HUES6 (cell line): ENCODE data around the gene DCAF17.

Experiments used
- H3K27ac ChIP-seq: 2 replicates; pipeline ENCODE4 v1.7.0; 2013; ENCODE audit warnings: low read depth, mild to moderate bottlenecking, low read length, inconsistent platforms
- H3K27me3 ChIP-seq: 2 replicates; pipeline ENCODE4 v1.6.1; 2013; ENCODE audit warnings: low read length; ENCODE audit not compliant: control insufficient read depth, insufficient read depth
- H3K36me3 ChIP-seq: 2 replicates; pipeline ENCODE4 v1.6.1; 2013; ENCODE audit warnings: low read length; ENCODE audit not compliant: control insufficient read depth, insufficient read depth
- H3K4me1 ChIP-seq: 2 replicates; pipeline ENCODE4 v1.6.1; 2013; ENCODE audit warnings: low read length; ENCODE audit not compliant: control insufficient read depth, insufficient read depth
- H3K4me3 ChIP-seq: 2 replicates; pipeline ENCODE4 v1.5.1; 2013; ENCODE audit warnings: low read depth, low read length
- H3K9ac ChIP-seq: one replicate; pipeline ENCODE4 v1.6.1; 2013; ENCODE audit warnings: mild to moderate bottlenecking, low read length
- H3K9me3 ChIP-seq: 2 replicates; pipeline ENCODE4 v1.6.1; 2013; ENCODE audit warnings: low read depth, low read length; ENCODE audit not compliant: control insufficient read depth, insufficient read depth

The DCAF17 gene, protein sequence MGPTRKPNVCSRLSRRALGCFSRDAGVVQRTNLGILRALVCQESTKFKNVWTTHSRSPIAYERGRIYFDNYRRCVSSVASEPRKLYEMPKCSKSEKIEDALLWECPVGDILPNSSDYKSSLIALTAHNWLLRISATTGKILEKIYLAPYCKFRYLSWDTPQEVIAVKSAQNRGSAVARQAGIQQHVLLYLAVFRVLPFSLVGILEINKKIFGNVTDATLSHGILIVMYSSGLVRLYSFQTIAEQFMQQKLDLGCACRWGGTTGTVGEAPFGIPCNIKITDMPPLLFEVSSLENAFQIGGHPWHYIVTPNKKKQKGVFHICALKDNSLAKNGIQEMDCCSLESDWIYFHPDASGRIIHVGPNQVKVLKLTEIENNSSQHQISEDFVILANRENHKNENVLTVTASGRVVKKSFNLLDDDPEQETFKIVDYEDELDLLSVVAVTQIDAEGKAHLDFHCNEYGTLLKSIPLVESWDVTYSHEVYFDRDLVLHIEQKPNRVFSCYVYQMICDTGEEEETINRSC

DNA sequence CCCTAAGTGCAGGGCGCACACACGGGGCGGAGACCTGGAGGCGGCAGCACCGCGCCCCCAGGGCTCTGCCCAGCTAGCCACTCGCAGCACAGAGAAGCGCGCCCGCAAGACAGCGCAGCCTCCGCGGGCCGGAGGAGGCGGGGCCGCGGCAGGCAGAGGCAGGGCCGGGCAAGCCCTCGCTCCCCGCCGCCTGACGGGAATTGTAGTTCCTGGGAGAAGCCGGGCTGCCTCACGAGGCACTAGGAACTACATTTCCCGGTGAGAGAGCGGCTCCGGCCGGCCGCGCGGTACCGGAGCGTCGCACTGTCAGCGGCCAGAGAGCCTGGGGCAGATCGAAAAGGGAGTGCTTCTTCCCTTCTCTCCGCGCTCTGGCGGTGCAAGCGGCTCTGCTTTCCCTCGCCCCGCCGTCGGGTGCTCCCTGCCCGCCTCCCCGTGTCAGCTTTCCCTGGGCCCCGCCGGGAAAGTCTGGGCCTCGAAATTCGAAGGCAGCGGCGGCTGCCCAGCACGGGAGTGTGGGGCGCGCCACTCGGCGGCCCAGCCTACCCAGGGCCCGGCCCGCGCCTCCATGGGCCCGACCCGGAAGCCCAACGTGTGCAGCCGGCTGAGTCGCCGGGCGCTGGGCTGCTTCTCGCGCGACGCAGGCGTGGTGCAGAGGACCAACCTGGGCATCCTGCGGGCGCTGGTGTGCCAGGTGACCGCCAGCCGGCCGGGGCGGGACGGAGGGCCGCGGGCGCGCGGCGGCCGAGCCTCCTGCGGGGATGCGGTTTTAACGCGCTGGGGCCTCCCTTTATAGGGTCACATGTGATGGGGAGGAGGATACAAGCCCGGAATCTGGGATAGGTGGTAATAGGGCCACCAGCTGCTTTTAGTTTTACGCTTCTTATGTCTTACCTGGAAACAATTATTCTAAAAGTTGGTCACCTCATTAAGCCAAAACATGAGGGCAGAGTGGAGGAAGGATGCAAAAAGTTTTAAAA, at the start of gene DCAF17:
DCAF17 (plus strand) TSS at position 214 of the 977 bp plus-strand sequence; CDS start at position 566, 352 bp downstream.
- Histone ChIP-seq H3K27ac (peak within 1 kb of the TSS; percentile 87), H3K4me3 (peak within 1 kb of the TSS; percentile 84), H3K9ac (peak within 1 kb of the TSS; percentile 87), H3K36me3 (peaks cover 36% of the 10 kb centered on the region), H3K9me3 (peaks cover 8% of the 10 kb centered on the region), H3K27me3 (no peaks in the 10 kb centered on the region), H3K4me1 (peaks cover 25% of the 10 kb centered on the region)

DNA sequence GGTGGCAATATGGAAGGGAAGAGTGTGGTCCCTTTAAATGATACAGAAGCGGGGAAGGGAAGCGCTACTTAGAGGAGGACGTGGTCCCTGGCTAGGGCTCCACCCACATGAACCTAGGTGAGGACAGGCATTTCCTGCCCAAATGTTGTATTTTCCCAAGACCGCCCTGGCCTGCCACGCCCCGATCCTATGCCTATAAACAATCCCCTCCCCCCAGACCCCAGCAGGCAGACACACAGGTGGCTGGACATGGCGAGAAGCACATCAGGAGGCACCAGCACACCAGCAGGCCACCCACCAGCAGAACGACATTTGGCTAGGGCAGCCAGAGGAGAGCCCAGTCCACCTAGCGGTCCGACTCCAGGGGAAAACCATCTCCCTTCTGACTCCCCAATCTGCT, 47.4 kb upstream of the DCAF17 start:
- Histone ChIP-seq H3K27me3 (no peaks in the 10 kb centered on the region), H3K36me3 (no peaks in the 10 kb centered on the region; the same call in 1 of the 2 replicates), H3K9me3 (peaks cover 3% of the 10 kb centered on the region; the same call in 1 of the 2 replicates), H3K4me1 (peaks cover 38% of the 10 kb centered on the region), H3K27ac (peak overlapping the region; percentile 36; the same call in 1 of the 2 replicates), H3K9ac (peak overlapping the region; percentile 38), H3K4me3 (peak overlapping the region; percentile 35)

DNA sequence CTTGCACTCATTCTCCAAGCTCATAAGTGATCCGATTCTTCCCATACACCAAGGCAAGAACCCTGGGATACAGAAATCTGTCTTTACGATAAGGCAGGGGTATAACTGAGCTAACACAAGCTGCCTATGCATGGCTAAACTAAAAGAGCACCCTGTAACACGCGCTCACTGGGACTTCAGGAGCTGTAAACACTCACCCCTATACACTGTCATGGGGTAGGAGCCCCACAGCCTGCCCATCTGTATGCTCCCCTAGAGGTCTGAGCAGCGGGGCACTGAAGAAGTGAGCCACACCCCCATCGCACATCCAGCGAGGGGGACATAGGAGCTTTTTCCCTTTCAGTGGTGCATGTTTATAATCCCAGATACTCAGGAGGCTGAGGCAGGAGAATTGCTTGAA, 47.0 kb upstream of the DCAF17 start:
- no peaks in the 10 kb centered on the region; the same call in 1 of the 2 replicates for H3K36me3 ChIP-seq
- H3K27ac ChIP-seq: peak overlapping the region; percentile 36; the same call in 1 of the 2 replicates
- H3K4me3 ChIP-seq: peak overlapping the region; percentile 35
- H3K9me3 ChIP-seq: 0 out of 2 replicates have a peak, but pooled peaks cover 3% of the 10 kb centered on the region
- H3K4me1 ChIP-seq: peaks cover 42% of the 10 kb centered on the region
- H3K27me3 ChIP-seq: no peaks in the 10 kb centered on the region
- H3K9ac ChIP-seq: peak overlapping the region; percentile 38

DNA sequence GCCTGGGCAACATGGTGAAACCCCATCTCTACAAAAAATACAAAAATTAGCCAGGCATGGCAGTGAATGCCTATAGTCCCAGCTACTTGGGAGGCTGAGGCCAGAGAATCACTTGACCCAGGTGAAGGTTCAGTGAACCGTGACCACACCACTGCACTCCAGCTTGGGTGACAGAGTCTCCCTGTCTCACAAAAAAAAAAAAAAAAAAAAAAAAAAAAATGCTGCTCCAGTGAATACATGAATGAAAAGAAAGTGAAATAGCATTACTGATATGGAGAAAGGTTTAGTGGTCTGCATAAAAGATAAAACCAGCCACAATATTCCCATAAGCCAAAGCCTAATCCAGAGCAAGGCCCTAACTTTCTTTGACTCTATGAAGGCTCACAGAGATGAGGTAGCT, 44.7 kb upstream of the DCAF17 start:
- no peak overlapping the region for H3K27ac ChIP-seq
- H3K9ac ChIP-seq: no peak overlapping the region
- no peaks in the 10 kb centered on the region for H3K9me3 ChIP-seq
- H3K27me3 ChIP-seq: no peaks in the 10 kb centered on the region
- H3K36me3 ChIP-seq: no peaks in the 10 kb centered on the region
- H3K4me1 ChIP-seq: peaks cover 59% of the 10 kb centered on the region
- no peak overlapping the region for H3K4me3 ChIP-seq

DNA sequence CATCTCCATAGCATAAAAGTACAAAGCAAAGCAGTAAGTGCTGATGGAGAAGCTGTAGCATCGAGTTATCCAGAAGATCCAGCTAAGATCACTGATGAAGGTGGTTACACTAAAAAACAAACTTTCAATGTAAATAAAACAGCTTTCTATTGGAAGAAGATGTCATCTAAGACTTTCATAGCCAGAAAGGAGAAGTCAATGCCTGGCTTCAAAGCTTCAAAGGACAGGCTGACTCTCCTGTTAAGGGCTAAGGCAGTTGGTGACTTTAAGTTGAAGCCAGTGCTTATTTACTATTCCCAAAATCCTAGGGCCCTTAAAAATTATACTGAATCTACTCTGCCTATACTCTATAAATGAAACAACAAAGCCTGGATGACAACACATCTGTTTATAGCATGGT, 44.2 kb upstream of the DCAF17 start:
- H3K9ac ChIP-seq: no peak overlapping the region
- H3K4me1 ChIP-seq: peaks cover 63% of the 10 kb centered on the region
- no peak overlapping the region for H3K4me3 ChIP-seq
- no peak overlapping the region for H3K27ac ChIP-seq
- H3K36me3 ChIP-seq: no peaks in the 10 kb centered on the region
- no peaks in the 10 kb centered on the region for H3K9me3 ChIP-seq
- H3K27me3 ChIP-seq: no peaks in the 10 kb centered on the region

DNA sequence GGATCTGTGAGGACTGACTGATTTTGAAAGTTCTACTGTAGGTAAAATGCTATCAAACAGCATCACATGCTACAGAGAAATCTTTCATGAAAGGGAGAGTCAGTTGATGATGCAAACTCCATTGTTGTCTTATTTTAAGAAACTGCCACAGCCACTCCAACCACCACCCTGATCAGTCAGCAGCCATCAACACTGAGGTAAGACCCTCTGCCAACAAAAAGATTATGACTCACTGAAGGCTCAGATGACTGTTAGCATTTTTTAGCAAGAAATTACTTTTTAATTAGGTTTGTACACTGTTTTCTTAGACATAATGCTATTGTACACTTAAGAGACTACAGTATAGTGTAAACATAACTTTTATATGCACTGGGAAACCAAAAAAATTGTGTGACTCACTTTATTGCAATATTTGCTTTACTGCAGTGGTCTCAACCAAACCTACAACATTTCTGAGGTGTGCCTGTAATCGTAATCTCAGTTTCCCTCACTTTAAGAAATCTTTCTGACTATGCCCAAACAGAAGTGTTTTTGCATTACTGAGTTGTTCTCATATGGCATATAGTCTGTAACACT, 43.0 kb upstream of the DCAF17 start:
- H3K9me3 ChIP-seq: no peaks in the 10 kb centered on the region
- no peak overlapping the region for H3K27ac ChIP-seq
- H3K4me1 ChIP-seq: peaks cover 57% of the 10 kb centered on the region

DNA sequence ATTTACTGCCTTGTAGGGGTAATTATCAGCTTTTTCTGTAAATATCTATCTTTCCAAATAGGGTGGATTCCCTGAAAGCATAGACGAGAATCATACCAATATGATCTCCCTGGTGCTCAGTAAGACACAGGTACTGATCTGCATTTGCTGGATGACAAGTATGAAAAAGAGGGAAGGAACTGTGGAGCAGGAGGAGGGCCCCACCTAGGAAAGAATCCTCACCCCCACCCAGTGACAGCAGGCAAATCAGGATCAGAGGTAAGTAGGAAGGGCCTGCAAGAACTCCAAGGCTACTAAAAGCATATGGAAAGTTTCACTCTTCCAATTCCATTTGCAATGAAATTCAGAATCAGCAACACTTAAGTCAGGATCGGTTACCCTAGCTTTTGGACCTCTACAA, 42.5 kb upstream of the DCAF17 start:
- Histone ChIP-seq H3K36me3 (no peaks in the 10 kb centered on the region), H3K27me3 (no peaks in the 10 kb centered on the region), H3K4me3 (no peak overlapping the region), H3K27ac (no peak overlapping the region), H3K4me1 (peaks cover 52% of the 10 kb centered on the region), H3K9ac (no peak overlapping the region), H3K9me3 (no peaks in the 10 kb centered on the region)

More for the DNA sequence above, 43.0 kb upstream of the DCAF17 start:
- Histone ChIP-seq H3K9ac (no peak overlapping the region), H3K4me3 (no peak overlapping the region), H3K27me3 (no peaks in the 10 kb centered on the region), H3K36me3 (no peaks in the 10 kb centered on the region)

DNA sequence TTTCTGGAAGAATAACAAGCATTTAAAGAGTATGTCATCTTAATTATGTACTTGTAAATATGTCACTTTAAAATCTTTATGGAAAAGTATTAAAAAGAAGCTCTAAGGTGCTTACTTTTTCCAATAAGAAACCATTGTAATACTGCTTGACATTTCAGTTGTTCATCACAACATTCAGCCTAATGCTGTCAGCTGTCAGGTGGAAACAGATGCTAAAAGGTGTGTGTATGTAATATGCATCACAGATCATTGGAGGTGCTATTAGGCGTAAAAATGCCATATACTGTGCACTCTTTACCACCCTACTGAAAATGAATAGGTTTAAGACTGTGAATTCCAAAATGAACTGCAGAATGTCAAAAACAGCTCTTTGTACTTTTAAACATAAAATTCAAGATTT, 40.5 kb upstream of the DCAF17 start:
- no peaks in the 10 kb centered on the region for H3K36me3 ChIP-seq
- no peak overlapping the region for H3K27ac ChIP-seq
- peaks cover 38% of the 10 kb centered on the region for H3K4me1 ChIP-seq
- no peak overlapping the region for H3K4me3 ChIP-seq
- no peaks in the 10 kb centered on the region for H3K9me3 ChIP-seq
- no peak overlapping the region for H3K9ac ChIP-seq
- no peaks in the 10 kb centered on the region for H3K27me3 ChIP-seq

DNA sequence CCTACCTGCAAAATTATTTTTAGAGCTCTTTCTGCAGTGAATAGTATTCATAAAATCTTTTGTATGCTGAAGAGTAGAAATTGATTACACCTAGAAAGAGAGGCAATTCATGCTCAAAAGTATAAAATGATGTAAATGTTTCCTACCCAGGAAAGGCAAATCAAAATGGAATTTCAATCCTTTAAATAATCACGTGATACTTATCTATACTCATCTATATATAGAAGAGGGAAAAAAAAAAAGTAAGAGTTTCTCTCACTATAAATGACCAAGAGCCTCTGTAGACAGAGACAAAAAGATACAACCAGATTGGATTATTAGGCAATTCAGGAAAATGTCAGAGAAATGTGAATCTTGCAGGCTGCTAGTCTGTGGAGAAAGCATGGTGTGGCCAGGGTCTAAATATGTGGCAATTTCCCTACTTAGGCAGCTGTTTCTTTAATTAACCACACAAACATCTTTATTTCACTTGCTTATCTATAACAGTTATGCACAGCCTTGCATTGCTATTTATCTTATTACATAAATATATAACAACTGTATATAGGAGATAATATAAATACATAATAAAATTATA, 39.8 kb upstream of the DCAF17 start:
- no peak overlapping the region for H3K4me3 ChIP-seq
- no peak overlapping the region for H3K27ac ChIP-seq

DNA sequence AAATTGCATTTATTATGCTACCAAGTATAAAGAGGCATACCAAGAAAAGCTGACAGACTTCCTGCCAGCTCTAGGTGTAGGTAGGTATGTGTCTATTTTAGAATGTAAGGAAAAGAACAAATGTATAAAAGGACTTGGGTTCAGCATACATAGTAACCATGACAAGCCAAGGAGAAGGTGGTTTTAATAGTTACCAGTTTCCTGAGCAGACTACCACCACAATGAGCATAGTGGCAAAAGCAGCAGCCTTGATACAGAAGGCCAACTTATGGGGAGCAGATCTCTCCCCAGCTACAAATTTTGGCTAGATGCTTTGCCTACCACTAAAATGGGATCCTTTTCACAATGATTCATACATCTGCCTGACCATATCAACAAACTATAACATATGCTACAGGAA, 34.7 kb upstream of the DCAF17 start:
- peaks cover 10% of the 10 kb centered on the region for H3K36me3 ChIP-seq
- no peak overlapping the region for H3K4me3 ChIP-seq
- no peaks in the 10 kb centered on the region for H3K27me3 ChIP-seq

More for the DNA sequence above, 39.8 kb upstream of the DCAF17 start:
- peaks cover 38% of the 10 kb centered on the region for H3K4me1 ChIP-seq
- H3K9ac ChIP-seq: no peak overlapping the region
- H3K9me3 ChIP-seq: no peaks in the 10 kb centered on the region
- no peaks in the 10 kb centered on the region for H3K36me3 ChIP-seq
- H3K27me3 ChIP-seq: no peaks in the 10 kb centered on the region

More for the DNA sequence above, 34.7 kb upstream of the DCAF17 start:
- no peak overlapping the region for H3K9ac ChIP-seq
- peaks cover 12% of the 10 kb centered on the region; the same call in 1 of the 2 replicates for H3K9me3 ChIP-seq
- no peak overlapping the region for H3K27ac ChIP-seq
- peaks cover 18% of the 10 kb centered on the region for H3K4me1 ChIP-seq
